ENCODE data around the gene NOTUM.

NOTUM gene

GRCh38 chr17:81980707-81981343 lies 19.8 kb upstream of the NOTUM start:
- TF ChIP-seq ZNF274 (IDR thresholded peaks at IDR 0.05; ENCODE audit: low read depth, low read length) (no peak), YY1 (IDR thresholded peaks at IDR 0.05; ENCODE audit: insufficient read depth, insufficient read length) (no peak), SUZ12 (IDR thresholded peaks at IDR 0.05; ENCODE audit: extremely low read depth, insufficient read depth, insufficient read length) (no peak)
- Histone ChIP-seq H3K36me3 (ENCODE audit: insufficient read depth, insufficient read length, low read length) (peaks cover 46% of the 10 kb centered on the region), H3K4me1 (ENCODE audit: insufficient read depth, insufficient read length) (peaks cover 18% of the 10 kb centered on the region), H3K9me3 (ENCODE audit: insufficient read depth, low read length) (no peaks in the 10 kb centered on the region), H3K9ac (ENCODE audit: insufficient read length, low read depth) (no peak overlapping the region), H3K27me3 (ENCODE audit: insufficient read depth, insufficient read length) (peaks cover 13% of the 10 kb centered on the region), H3K4me3 (ENCODE audit: insufficient read length, low read depth) (no peak overlapping the region)
- no peak for DNase-seq (ENCODE audit: low read depth, low spot score)

DNA sequence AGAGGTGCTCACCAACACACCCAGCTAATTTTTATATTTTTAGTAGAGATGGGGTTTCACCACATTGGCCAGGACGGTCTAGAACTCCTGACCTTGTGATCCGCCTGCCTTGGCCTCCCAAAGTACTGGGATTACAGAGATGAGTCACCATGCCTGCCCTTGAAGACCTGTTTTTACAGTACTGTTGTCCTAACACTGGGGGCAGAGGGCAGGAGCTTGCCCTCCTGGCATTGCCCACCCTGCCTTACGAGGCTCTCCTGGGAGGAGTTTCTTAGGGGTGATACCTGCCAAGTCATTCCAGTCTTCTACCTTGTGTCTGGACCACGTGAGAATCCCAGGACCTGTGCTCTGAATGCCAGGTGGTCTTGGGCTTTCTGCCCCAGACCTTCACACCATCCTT lies 19.1 kb upstream of the NOTUM start:
- peaks cover 15% of the 10 kb centered on the region for H3K27me3 ChIP-seq (ENCODE audit: insufficient read depth, insufficient read length)
- peaks cover 39% of the 10 kb centered on the region for H3K36me3 ChIP-seq (ENCODE audit: insufficient read depth, insufficient read length, low read length)
- no peaks in the 10 kb centered on the region for H3K9me3 ChIP-seq (ENCODE audit: insufficient read depth, low read length)
- DNase-seq (ENCODE audit: low read depth, low spot score) = no peak
- no peak overlapping the region for H3K4me3 ChIP-seq (ENCODE audit: insufficient read length, low read depth)
- TF ChIP-seq YY1 (IDR thresholded peaks at IDR 0.05; ENCODE audit: insufficient read depth, insufficient read length) = no peak
- TF ChIP-seq SUZ12 (IDR thresholded peaks at IDR 0.05; ENCODE audit: extremely low read depth, insufficient read depth, insufficient read length) = no peak
- TF ChIP-seq ZNF274 (IDR thresholded peaks at IDR 0.05; ENCODE audit: low read depth, low read length) = no peak
- H3K9ac ChIP-seq (ENCODE audit: insufficient read length, low read depth) = no peak overlapping the region
- peaks cover 17% of the 10 kb centered on the region for H3K4me1 ChIP-seq (ENCODE audit: insufficient read depth, insufficient read length)

DNA sequence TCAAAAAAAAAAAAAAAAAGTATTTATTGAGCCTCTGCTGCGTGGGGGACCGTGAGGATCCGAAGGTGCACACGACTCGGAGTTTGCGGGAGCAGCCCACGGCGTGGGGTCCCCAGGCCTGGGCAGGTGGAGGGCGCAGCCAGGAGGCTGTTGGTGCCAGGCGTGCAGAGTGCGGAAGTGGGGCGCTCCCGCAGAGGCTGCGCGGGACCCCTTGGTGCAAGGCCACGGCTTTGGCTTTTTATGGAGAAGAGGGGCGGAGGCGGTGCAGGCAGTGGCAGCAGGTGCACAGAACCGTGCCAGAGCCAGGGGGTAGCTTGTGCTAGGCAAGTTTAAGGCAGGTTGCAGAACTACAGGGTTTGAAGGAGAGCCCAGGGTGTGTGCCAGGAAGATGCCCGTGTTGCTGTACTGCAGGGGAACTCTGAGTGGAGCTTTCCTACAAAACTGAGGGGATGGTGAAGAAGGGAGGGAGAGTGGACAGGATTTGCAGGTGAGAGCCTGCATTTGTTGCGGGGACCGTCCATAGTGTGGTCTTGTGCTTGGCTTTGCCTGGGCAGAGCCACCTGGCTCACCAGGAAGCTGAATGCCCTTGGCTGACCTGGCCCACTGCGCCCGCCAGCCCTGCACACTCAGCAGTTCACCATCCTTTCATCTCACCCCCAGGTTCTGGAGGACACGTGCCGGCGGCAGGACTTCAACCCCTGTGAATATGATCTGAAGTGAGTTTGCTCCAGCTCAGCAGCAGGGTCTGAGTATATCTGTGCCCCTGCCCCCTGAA lies 17.7 kb upstream of the NOTUM start:
- H3K4me3 ChIP-seq (ENCODE audit: insufficient read length, low read depth) = peak overlapping the region; percentile 25
- H3K27me3 ChIP-seq (ENCODE audit: insufficient read depth, insufficient read length) = peaks cover 15% of the 10 kb centered on the region
- no peak for TF ChIP-seq SUZ12 (IDR thresholded peaks at IDR 0.05; ENCODE audit: extremely low read depth, insufficient read depth, insufficient read length)
- no peak for TF ChIP-seq YY1 (IDR thresholded peaks at IDR 0.05; ENCODE audit: insufficient read depth, insufficient read length)
- TF ChIP-seq ZNF274 (IDR thresholded peaks at IDR 0.05; ENCODE audit: low read depth, low read length) = no peak
- H3K9ac ChIP-seq (ENCODE audit: insufficient read length, low read depth) = peak overlapping the region; percentile 75
- no peak for DNase-seq (ENCODE audit: low read depth, low spot score)
- H3K36me3 ChIP-seq (ENCODE audit: insufficient read depth, insufficient read length, low read length) = peaks cover 26% of the 10 kb centered on the region
- peaks cover 14% of the 10 kb centered on the region for H3K4me1 ChIP-seq (ENCODE audit: insufficient read depth, insufficient read length)
- peaks cover 6% of the 10 kb centered on the region; the same call in 1 of the 2 replicates for H3K9me3 ChIP-seq (ENCODE audit: insufficient read depth, low read length)

- Histone ChIP-seq H3K4me1 (ENCODE audit: insufficient read depth, insufficient read length) (peaks cover 14% of the 10 kb centered on the region), H3K9ac (ENCODE audit: insufficient read length, low read depth) (peak within 1 kb of the TSS; percentile 94), H3K9me3 (ENCODE audit: insufficient read depth, low read length) (peaks cover 19% of the 10 kb centered on the region; the same call in 1 of the 2 replicates), H3K4me3 (ENCODE audit: insufficient read length, low read depth) (peak within 1 kb of the TSS; percentile 89), H3K36me3 (ENCODE audit: insufficient read depth, insufficient read length, low read length) (peaks cover 18% of the 10 kb centered on the region), H3K27me3 (ENCODE audit: insufficient read depth, insufficient read length) (peaks cover 15% of the 10 kb centered on the region)
- peak; percentile 82 for DNase-seq (ENCODE audit: low read depth, low spot score)
- TF ChIP-seq SUZ12 (IDR thresholded peaks at IDR 0.05; ENCODE audit: extremely low read depth, insufficient read depth, insufficient read length) = no peak
- peak; percentile 74 for TF ChIP-seq YY1 (IDR thresholded peaks at IDR 0.05; ENCODE audit: insufficient read depth, insufficient read length)
Measured at GRCh38 chr17:81977211-81977808, 16.3 kb upstream of the NOTUM start, which contains the start of gene ASPSCR1. Gene ASPSCR1 (plus strand): TSS chr17:81977629. CDS start chr17:81977647, 18 bp downstream.

DNA sequence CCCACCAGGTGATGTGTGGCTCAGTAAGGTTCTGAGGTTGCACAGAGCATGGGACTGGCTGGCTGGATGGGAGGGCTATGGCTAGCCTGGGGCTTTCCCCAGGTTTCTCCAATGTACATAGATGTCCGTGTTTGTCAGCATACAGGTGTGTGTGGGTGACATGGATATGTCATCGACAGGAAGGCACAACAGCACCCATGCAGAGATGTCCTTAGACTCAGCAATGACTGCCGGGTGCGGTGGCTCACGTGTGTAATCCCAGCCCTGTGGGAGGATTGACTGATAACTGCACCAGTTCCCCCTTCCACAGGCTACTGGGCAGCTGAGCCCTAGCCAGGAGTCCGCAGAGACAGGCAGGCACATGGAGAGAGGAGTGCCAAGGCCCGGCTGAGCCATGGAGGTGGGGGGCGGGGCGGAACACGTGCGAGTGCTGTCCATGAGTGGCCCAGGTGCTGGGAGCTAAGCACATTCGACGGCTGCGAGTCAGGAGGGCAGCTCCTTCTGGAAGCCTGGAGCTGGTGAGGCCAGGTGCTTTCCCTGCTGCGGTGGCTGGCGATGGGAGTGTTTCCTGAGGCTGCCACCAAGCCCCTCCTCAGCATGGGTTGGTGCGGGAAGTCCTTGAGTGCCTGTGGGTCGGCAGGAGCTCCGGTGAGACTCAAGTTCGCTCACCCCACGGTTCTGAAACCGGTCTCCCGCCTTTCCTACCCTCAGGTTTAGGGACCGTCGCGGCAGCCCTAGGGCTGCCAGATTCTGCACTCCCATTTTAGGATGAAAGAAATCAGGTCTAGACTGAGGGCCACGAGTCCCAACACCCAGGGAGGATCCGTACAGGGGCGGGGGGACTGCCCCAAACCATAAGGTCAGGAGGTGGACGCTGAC lies 15.6 kb upstream of the NOTUM start:
- peaks cover 22% of the 10 kb centered on the region; the same call in 1 of the 2 replicates for H3K9me3 ChIP-seq (ENCODE audit: insufficient read depth, low read length)
- peaks cover 16% of the 10 kb centered on the region for H3K36me3 ChIP-seq (ENCODE audit: insufficient read depth, insufficient read length, low read length)
- H3K9ac ChIP-seq (ENCODE audit: insufficient read length, low read depth) = peak overlapping the region; percentile 94
- peaks cover 14% of the 10 kb centered on the region for H3K4me1 ChIP-seq (ENCODE audit: insufficient read depth, insufficient read length)
- TF ChIP-seq SUZ12 (IDR thresholded peaks at IDR 0.05; ENCODE audit: extremely low read depth, insufficient read depth, insufficient read length) = no peak
- peaks cover 15% of the 10 kb centered on the region for H3K27me3 ChIP-seq (ENCODE audit: insufficient read depth, insufficient read length)
- DNase-seq (ENCODE audit: low read depth, low spot score) = no peak
- peak overlapping the region; percentile 89 for H3K4me3 ChIP-seq (ENCODE audit: insufficient read length, low read depth)

- DNase-seq (ENCODE audit: low read depth, low spot score) = no peak
- H3K9ac ChIP-seq (ENCODE audit: insufficient read length, low read depth) = no peak overlapping the region
- TF ChIP-seq SUZ12 (IDR thresholded peaks at IDR 0.05; ENCODE audit: extremely low read depth, insufficient read depth, insufficient read length) = no peak
- no peak for TF ChIP-seq ZNF274 (IDR thresholded peaks at IDR 0.05; ENCODE audit: low read depth, low read length)
- no peak for TF ChIP-seq YY1 (IDR thresholded peaks at IDR 0.05; ENCODE audit: insufficient read depth, insufficient read length)
- peaks cover 22% of the 10 kb centered on the region; the same call in 1 of the 2 replicates for H3K9me3 ChIP-seq (ENCODE audit: insufficient read depth, low read length)
- H3K4me3 ChIP-seq (ENCODE audit: insufficient read length, low read depth) = no peak overlapping the region
- no peaks in the 10 kb centered on the region for H3K36me3 ChIP-seq (ENCODE audit: insufficient read depth, insufficient read length, low read length)
- peaks cover 5% of the 10 kb centered on the region for H3K4me1 ChIP-seq (ENCODE audit: insufficient read depth, insufficient read length)
- peaks cover 19% of the 10 kb centered on the region for H3K27me3 ChIP-seq (ENCODE audit: insufficient read depth, insufficient read length)
Measured at GRCh38 chr17:81973432-81973831, 12.4 kb upstream of the NOTUM start.

Data from NT2/D1 (cell line).